HG02938 (cell line): Measurements from ENCODE around the gene CGREF1.
"Not testable (repeated sequence)": the region's sequence is repeated elsewhere in the genome, so short reads cannot be mapped to it uniquely, and the experiment has no call there.

ENCODE experiments used
- ATAC-seq: cut with Tn5 transposase; IDR thresholded peaks from one replicate; pipeline ENCODE4 v1.9.1; 2021; ENCODE audit warnings: mild to moderate bottlenecking, moderate library complexity; ENCODE audit not compliant: unreplicated experiment

CGREF1 gene

DNA sequence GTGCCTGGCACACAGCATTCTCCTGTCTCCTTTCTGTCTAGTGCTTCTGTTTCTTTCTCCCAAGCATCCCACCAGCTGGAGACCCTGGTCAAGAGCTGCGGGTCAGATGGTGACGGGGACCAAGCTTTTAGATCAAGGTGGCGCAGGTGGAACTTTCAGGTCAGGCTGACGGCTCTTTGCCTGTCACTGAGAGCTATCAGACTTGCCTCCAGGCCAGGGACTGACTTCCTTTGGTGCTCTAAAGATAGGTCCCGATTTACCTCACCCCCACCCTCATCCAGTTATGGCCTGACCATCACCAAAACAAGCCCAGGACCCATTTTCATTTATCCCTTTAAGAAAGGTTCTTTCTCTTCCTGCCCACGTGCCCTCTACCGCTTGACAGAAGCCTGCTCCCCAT is 41.7 kb downstream of the CGREF1 start:
- no peak for ATAC-seq

- no peak for ATAC-seq
Observed at GRCh38 chr2:27076323-27076722, 42.6 kb downstream of the CGREF1 start.

GRCh38 chr2:27075566-27075871 is 43.4 kb downstream of the CGREF1 start:
- ATAC-seq, result not testable (repeated sequence)

- no peak for ATAC-seq
Observed at GRCh38 chr2:27074738-27075565, 44.0 kb downstream of the CGREF1 start.

GRCh38 chr2:27073782-27074181 is 45.1 kb downstream of the CGREF1 start:
- ATAC-seq, result no peak

GRCh38 chr2:27072920-27073319 is 46.0 kb downstream of the CGREF1 start:
- ATAC-seq, result no peak

- ATAC-seq, result peak; percentile 25
Observed at GRCh38 chr2:27071990-27072830, 46.7 kb downstream of the CGREF1 start.

GRCh38 chr2:27071277-27071989 is 47.5 kb downstream of the CGREF1 start, which contains the start of gene OST4:
Gene OST4 (minus strand): TSS chr2:27071654.
- peak; percentile 78 for ATAC-seq

GRCh38 chr2:27070653-27071276 is 48.2 kb downstream of the CGREF1 start:
- ATAC-seq, result peak; percentile 14

DNA sequence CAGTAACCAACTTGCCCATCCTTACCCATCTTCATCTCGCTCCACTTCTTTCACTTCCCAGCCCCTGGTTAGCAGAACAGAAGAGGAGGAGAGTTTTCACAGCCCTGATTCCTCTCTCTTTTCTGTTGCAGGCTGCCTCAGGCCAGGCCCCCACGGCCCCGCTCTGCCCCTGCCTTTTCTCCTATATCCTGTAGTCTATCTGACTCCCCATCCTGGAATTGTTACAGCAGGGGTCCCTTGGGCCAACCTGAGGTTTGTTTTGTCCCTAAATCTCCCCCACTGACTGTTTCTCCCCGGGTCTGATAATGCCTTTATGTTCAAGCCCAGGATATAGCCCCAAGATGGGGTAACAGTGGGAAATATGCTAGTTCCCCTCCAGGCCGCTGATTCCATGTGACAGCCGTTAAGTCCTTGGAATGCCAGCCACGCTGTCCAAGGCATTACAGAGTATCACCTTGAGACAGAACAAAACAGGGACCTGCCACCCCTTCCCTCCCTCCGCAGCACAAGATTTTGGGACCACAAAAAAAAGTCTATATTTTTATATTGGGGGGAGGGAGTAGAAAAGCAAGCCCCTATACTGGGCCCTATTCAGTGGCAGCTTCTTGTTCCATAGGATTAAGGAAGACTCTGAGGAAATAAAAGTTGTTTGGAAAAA is 48.8 kb downstream of the CGREF1 start:
- no peak for ATAC-seq

- no peak for ATAC-seq
Observed at GRCh38 chr2:27069436-27069835, 49.5 kb downstream of the CGREF1 start.

DNA sequence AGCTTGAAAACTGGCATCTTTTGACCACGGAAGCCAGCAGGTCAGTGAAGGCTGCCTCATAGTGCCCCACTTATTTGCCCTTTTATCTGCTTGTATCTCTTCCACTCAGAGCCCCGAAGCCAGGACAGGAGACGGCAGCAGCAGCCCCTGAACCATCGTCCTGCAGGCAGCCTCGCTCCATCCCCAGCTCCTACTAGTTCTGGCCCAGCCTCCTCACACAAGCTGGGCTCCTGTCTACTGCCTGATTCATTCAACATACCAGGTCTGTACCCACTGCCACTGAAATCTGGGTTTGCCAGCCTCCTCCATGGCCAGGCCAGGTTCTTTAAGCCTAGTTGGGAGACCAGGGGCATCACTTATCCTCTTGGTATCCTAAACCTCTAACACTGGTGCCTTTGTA is 51.5 kb downstream of the CGREF1 start:
- no peak for ATAC-seq

- ATAC-seq, result no peak
Observed at GRCh38 chr2:27065128-27065527, 53.8 kb downstream of the CGREF1 start.

- ATAC-seq, result no peak
Observed at GRCh38 chr2:27060323-27060722, 58.6 kb downstream of the CGREF1 start.

- no peak for ATAC-seq
Observed at GRCh38 chr2:27059141-27059820, 59.6 kb downstream of the CGREF1 start.

DNA sequence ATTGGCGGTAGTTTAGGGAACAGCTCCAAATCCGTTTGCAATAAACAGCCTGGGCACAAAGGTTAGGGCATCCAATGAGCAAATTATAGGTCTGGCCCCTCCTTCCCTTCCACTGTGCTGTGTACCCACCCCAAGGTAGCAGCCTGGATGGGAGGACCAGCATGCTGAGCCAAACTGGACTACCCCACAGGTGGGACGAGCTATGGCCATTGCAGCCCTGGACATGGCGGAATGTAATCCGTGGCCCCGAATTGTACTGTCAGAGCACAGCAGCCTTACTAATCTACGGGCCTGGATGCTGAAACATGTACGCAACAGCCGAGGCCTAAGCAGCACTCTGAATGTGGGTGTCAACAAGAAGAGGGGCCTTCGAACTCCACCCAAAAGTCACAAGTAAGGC is 60.7 kb downstream of the CGREF1 start:
- no peak for ATAC-seq

DNA sequence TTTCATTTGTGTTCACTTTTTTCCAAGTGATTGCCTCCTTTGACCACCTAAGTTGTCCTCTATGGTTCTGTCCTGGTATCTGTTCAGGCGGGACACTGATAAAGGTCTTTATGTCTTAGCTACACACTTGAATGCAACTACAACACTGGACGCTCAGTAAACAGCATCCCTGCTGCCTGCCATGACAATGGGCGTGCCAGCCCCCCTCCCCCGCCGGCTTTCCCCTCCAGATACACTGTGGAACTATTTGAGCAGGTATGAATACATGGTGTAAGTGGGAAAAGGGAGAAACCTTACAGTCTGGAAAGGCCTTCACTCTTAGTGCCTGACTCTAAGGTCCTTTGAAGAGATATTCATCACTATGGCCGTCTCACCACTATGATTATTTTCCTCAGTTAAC is 61.7 kb downstream of the CGREF1 start:
- no peak for ATAC-seq

DNA sequence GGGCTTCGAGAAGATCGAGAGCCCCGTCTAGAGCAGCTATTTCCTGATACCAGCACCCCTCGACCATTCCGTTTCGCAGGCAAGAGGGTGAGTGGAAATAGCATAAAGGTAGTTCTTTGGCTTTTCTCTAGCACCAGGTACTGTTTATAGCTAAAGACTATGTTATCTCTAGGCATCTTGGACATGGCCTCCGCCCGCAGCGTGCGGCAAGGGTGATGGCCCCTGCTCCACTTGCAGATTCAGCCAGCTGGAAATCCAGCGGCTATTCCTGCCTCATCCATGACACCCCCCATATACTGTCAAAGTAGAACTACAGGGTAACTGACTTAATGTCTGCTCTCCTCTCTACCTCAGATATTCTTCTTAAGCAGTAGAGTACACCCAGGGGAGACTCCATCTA is 64.2 kb downstream of the CGREF1 start:
- ATAC-seq, result no peak

- ATAC-seq, result no peak
Observed at GRCh38 chr2:27053776-27054175, 65.2 kb downstream of the CGREF1 start.

DNA sequence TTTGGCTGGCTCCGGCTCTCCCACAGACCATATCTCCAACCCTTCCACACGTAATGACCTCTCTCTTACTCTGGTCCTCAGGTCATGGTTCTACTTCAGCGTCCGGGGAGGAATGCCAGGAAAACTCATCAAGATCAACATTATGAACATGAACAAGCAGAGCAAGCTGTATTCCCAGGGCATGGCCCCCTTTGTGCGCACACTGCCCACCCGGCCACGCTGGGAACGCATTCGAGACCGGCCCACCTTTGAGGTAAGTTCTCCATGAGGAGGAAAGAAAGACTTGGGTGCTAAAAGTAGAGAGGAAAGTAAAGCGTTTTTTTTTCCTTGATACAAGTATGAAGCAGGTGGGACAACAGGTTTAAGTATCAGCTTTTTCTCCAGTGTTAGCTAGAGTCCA is 65.6 kb downstream of the CGREF1 start:
- no peak for ATAC-seq
